ENCODE measurements around the gene NPAS1.

NPAS1 gene

DNA sequence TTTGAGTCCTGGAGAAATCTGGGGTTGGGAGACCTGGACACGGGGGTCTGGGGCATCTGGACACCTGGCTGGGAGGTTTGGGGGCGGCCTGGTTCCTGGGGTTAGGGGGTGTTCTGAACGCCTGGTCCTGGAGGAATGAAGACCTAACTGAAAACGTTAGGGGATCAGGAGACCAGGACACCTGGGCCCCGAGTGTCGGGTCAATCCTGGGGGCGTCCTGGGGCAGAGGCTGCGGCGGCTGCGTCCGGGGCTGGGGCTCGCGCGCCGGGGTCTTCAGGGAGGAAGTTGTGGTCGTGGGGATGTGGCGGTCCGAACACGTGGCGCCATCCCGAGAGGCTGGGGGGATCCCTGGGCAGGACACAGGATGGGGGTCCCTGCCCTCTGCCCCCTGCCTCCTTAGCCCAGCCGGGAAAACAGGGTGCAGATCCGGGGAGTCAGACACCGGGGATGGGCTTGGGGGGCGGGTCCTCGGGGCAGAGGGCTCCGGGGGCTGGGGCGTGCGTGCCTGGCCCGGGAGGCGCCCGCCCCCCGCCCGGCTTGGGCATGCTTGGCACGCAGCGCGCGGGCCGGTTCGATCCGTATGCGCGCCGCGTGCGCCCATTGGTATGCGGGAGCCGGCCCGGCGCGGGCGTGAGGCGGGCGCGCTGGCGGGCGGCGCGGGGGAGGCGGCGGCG, 632 bp downstream of the NPAS1 start:
- DNase-seq = no peak

DNA sequence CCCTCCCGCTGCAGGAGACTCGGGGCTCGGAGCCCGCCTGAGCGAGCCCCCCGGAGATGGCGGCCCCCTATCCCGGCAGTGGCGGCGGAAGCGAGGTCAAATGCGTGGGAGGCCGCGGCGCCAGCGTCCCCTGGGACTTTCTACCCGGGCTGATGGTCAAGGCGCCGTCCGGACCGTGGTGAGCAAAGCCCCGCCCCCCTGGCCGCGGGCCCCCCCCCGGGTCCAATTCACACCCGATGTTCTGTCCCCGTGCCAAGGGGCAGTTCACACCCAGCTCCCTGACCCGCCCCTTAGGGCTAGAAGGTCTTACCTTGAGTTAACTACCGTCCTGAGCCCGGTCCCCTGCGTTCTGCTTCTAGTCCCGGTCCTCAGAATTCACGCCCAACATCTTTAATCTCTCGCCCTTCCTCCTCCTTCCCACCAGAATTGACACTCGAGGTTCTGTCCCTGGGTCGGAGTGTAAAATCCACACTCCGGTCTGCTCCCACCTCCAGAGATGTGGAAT, 1.4 kb downstream of the NPAS1 start:
- no peak for DNase-seq

DNA sequence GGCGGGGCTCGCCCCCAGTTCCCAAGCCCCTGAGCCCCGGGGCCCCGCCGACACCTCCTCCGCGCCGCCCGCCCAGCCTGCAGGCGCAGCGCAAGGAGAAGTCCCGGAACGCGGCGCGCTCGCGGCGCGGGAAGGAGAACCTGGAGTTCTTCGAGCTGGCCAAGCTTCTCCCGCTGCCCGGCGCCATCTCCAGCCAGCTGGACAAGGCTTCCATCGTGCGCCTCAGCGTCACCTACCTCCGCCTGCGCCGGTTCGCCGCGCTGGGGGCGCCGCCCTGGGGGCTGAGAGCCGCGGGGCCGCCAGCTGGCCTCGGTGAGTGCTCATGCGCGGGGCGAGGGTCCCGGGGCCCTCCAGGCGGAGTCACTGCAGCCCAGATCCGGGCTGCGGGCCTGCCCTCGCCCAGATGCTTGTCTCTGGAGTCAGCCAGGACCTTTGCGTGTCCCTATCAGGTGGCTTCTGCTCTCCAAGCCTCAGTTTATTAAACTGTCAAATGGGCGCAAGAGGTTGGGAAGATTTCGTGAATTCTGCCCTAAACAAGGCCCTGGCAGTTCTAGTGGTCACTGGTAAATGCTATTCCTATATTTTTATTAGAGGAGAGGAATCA, 2.0 kb downstream of the NPAS1 start:
- DNase-seq = no peak

DNA sequence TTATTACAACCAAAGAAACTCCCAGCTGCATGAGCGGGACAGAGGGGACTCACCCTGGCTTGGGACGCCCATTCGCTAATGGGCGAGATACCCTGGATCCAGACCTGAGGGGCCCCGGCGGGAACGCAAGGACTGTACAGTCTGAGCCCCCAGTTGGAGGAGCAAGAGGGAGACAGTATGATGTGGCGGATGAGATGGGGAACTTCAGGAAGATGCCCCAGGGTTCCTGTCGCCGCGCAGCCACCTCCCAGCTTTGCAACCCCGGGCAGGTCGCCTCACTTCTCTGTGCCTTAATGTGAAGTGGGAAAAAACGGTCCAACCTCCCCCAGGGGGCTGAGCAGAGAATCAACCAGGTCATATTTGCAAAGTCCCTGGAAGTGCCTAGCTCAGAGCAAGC, 2.5 kb downstream of the NPAS1 start:
- DNase-seq = no peak

DNA sequence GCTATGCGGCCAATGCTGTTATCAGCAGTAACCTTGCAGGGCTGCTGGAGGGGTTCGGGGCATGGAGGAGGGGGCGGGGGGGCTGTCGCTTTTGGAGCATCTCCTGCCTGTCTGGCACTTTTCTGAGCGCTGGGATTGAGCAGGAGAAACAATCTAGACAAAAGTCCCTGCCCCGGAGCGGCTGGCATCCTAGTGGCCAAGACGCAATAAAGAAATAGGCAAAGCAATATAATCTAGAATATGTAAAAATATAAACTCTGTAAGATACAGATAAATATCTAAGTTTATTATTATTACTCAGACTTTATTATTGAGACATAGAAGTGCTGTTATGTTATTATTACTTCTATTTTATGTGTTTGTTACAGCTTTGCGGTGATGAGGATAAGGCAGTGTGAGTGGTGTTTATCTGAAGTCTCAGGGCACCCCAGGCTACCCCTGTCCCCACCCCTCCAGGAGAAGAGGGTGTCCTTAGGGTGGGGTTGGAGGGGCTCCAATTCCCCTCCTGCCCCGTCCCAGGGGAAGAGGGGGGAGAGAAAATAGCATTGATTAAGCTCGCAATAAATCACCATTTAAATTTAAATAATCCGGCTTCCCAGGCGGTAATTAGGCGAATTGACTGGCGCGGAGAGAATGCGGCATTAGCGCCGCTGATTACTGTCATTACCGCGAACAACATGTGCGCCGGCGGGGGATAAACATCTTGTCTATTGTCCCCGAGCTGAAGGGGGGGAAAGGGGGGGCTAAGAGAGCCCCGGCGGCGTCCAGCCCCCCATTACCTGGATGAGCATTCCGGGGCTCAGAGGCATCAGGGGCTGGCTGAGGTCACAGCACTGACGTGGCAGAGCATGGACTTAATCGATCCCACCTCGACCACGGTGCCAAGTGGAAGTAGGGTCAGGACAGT, 3.2 kb downstream of the NPAS1 start:
- DNase-seq = no peak

DNA sequence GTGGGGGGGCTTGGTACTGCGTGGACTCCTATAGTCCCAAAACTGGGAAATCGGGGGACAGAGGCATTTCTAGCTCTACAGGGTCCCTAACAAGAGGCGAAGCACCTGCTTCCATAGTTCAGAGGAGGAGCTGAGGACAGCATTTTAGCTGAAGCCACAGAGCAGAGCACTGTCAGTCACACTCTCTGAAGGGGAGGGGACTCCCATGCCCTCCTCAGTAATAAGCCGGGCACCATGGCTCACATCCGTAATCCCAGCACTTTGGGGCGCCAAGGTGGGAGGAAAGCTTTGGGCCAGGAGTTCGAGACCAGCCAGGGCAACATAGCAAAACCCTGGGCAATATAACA, 3.8 kb downstream of the NPAS1 start:
- no peak for DNase-seq

DNA sequence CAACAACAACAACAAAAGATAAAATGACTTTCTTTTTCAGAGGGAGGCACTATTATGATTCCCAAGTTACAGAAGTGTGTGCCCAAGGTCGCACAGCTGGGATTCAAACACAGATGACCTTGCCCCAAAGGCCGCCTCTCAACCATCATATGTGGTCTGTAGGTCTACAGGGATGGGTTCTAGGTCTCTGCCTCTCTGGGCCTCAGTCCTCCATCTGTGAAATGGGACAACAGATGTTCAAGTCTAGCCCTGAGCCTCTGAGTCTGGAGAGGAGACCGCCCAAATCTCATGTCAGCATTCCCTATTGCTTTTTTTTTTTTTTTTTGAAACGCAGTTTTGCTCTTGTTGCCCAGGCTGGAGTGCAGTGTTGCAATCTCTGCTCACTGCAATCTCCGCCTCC, 4.9 kb downstream of the NPAS1 start:
- DNase-seq = no peak

DNA sequence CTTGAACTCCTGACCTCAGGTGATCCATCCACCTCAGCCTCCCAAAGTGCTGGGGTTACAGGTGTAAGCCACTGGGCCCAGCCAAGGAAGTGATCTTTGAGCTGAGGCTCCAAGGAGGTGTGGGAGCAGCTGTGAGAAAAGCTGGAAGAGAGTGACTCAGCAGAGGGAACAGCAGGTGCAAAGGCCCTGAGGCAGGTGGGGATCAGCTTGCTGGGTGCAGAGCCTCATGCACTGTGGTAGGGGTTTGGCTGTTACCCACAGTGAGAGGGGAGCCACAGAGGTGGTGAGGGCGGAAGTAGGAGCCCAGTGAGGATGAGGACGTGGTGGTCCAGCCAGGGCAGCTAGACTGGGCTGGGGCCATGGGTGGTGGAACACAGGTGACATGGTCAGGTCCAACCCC, 6.5 kb downstream of the NPAS1 start:
- no peak for DNase-seq

DNA sequence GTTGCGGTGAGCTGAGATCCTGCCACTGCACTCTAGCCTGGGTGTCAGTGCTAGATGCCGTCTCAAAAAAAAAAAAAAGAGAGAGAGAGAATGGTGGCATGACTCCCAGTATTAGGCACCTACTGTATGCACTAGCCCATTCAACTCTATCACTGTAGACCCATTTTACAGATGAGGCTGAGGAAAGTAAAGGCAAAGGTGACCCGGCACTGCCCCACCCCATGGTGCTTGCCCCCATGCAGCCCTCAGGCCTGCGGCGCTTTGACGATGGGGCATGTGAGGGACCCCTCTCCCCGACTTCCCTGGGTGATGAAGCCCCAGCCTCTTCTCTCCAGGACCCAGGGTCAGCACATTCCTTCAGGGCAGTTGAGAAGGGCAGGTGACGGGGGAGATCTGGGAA, 7.3 kb downstream of the NPAS1 start:
- no peak for DNase-seq

DNA sequence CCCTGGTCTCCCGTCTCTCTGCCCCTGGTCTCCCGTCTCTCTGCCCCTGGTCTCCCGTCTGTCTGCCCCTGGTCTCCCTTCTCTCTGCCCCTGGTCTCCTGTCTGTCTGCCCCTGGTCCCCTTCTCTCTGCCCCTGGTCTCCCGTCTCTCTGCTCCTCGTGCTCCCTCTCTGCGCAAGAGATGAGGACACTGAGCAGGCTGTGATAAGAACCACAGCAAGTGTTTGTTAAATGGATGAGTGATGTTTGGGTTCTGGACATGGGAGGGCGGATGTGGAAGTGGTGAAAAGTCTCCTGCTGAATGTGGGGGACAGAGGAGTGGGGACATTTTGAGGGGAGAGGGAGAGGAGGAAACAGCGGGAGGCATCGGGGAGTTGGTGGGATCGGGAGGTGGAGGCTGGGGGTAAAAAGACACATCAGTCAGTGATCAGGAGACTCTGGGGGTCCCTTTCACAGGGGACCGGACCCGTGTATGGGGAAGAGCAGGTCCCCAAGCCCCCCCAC, 8.0 kb downstream of the NPAS1 start:
- no peak for DNase-seq

DNA sequence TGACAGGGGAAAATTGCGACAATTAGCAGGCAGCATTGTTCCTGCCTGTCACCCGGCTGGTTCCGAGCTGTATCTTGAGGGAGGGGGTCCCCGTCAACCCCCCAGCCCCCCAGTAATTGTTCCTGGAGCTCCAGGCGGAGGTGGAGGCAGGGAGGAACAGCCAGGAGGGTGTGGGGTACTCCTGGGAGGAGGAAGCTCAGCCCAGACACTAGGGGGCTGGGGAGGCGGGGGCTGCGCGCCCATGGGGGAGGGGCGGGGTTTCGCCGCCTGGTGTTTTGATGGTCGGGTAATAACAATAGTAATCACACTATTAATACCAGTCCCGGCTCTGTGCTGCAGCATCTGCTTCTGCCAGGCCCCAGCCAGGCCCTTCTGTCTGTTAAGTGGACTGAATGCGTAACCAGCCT, 8.6 kb downstream of the NPAS1 start:
- no peak for DNase-seq

DNA sequence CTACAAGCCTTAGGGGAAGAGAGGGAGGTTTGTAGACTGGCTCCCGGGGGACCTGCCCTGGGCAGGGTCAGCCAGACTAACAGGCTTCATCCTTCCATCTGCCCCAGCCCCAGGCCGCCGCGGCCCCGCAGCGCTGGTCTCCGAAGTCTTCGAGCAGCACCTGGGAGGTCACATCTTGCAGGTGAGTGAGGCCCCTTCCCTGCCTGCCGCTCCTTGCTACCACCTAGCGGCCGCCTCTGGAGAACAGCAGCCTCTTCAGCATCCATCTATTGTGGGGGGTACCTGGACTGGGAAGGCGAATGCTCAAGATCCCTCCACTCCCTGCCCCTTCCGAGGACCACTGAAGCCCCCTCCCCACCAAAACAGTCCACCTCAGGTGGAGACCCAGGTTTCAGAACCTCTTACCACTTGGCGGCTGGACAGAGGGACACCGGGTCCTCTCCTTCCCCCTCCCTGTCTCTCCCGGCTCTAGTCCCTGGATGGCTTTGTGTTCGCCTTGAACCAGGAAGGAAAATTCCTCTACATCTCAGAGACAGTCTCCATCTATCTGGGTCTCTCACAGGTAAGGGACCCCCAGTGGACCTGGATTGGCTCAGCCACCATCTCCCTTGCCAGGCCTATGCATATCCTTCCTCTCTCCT, 12.7 kb downstream of the NPAS1 start:
- peak in 29 of 51 donors; percentile 1 to 54 (median 17) for DNase-seq

DNA sequence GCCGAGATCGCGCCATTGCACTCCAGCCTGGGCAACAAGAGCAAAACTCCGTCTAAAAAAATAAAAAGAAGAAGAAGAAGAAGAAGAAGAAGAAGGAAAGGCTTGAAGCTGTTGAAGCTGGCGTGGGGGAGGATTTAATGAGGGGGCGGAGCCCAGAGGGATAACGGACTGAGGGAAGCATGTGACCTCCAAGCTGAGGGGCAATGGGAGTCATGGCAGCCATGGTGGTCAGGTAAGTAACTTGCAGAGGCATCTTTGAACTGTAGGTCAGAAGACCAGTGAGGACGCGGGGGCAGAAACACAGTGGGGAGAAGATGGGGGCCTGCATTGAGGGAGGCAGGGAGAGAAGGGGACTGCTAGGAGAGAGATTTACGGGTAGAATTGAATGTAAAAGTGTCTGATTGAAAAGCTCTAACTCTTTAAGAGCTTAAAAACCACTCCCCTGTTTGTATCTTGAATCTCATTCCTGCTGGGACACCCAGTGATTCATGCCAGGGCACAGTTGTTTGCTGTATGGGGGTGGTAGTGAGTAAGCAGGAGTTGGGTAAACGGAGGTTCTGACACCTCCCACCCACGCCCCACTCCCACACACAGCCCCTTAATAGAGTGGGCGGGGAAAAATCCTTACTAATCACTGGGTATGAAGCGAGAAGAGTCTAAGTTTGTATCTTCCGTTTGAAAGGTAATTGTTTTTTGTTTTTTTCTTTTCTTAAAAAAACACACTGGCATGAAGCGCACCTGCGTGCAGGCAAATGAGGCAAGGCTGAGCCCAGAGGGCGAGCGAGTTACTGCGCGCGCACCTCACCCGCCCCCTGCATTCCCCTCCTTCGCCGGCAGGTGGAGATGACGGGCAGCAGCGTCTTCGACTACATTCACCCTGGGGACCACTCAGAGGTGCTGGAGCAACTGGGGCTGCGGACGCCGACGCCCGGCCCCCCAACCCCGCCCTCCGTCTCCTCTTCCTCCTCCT, 15.8 kb downstream of the NPAS1 start:
- peak; percentile 19 to 90 (median 70) for DNase-seq

DNA sequence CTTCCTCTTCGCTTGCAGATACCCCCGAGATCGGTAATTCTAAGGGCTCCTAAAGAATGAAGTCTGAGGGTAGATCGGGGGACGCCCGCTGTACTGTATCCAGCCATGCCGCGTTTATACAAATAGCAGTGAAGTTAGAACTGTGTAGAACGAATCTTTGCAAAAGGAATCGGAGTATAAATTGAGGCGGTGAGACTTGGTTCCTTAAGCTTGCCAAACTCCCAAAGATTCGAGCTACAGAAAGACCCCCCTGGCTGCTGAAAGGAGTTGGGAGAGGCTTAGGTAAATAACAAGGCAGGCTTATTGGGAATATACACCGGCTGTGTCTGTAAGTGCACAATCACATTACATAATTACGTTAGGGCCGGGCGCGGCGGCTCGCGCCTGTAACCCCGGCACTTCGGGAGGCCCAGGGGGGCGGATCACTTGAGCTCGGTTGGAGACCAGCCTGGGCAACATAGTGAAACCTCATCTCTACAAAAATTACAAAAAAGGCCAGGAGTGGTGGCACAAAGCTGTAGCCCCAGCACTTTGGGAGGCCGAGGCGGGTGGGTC, 16.5 kb downstream of the NPAS1 start:
- DNase-seq = peak in 2 of 51 donors; percentile 10 to 43

DNA sequence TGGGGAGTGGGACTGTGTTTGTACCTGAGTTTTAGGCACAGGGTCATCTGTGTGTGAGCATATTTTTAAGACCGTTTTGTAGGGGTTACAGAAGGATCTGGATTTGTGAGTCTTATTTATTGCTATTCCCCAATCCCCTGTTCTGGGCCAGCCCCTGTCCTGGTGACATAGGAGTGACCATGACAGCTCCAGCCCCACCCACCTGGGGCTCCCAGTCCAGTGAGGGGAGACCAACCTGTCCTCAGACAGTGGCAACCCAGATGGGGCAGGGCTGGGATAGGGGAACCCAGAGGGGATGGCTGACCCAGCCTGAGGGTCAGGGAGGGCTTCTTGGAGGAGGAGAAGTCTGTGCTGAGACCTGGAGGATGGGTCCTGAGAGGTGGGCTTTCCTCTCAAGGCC, 18.1 kb downstream of the NPAS1 start:
- no peak for DNase-seq

DNA sequence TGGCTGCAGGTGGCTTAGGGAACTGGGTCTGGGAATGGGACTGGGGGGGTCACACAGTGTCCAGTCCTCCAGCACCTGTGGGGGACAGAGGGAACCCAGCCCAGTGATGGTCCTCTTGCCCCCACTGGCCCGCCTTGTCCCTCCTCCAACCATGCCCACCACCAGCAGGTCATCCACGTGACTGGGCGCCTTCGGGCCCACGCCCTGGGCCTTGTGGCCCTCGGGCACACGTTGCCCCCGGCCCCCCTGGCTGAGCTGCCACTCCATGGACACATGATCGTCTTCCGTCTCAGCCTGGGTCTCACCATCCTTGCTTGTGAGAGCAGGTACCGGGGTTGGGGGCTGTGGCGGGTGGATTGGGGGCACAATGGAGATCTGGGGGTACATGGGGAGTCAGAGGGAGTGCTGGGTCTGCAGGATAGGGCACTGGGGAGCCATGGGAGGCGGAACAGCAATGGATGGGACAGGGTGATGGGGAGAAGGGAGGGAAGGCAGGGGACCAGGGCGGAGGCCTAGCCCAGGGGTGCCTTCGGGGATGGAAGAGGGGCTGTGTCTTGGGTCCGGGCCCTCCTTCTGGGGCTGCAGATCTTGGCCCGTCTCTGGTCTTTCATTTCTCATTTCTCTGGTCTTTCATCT, 19.7 kb downstream of the NPAS1 start:
- DNase-seq = no peak

DNA sequence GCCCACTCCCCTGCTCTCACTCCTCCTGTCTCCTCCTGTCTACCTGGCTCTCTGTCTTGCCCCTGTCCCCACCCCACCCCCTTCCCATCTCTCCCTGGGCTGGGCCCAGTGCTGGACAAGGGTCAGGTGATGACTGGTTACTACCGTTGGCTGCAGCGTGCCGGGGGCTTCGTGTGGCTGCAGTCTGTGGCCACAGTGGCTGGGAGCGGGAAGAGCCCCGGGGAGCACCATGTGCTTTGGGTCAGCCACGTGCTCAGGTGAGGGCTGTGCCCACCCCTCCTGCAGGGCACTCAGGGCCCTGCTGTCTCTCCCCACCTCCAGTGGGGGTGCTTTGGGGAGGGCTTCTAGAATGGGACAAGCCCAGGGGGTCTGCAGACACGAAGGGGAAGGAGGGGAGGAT, 21.2 kb downstream of the NPAS1 start:
- DNase-seq = no peak

DNA sequence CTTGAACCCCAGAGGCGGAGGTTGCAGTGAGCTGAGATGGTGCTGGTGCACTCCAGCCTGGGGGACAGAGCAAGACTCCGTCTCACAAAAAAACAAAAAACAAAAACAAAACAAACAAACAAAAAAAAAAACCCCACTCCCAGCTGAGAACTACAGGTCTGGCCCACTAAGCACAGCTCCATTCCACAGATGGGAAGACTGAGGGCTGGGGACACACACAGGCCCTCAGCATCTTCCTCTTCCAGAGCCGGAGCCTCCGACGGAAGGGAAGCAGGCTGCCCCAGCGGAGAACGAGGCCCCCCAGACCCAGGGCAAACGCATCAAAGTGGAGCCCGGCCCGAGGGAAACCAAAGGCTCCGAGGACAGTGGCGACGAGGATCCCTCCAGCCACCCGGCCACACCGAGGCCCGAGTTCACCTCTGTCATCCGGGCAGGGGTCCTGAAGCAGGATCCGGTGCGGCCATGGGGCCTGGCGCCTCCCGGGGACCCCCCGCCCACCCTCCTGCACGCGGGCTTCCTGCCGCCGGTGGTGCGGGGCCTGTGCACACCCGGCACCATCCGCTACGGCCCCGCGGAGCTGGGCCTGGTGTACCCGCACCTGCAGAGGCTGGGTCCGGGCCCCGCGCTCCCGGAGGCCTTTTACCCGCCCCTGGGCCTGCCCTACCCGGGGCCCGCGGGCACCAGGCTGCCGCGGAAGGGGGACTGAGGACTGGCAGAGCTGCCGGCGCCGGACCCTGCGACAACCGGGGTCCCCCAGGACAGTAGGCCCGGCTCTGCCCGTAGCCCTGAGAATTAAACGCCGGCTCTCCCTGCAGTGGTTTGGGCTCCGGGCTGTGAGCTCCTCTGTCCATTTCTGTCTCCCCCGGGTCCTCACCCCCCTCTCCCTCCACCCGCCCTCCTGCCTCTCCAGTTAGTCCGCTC, 25.6 kb downstream of the NPAS1 start:
- no peak for DNase-seq
